Measurements from ENCODE around the gene KHSRP. TPM values are rescaled to one million over a fixed set of nuclear protein-coding genes. Genes with fewer than 3 reads are reported as not detected.
"Not testable (repeated sequence)": the region's sequence is repeated elsewhere in the genome, so short reads cannot be mapped to it uniquely, and the experiment has no call there.

The KHSRP gene
- total and polyA plus RNA-seq, 9 donors, result 46.9 to 256 (median 213) TPM

- 40% methylated on average over 9 of the region's 15 CpGs for WGBS (ENCODE audit: insufficient coverage)
- Histone ChIP-seq H3K27ac (ENCODE audit: low read length) (no peak overlapping the region), H3K27me3 (ENCODE audit: control insufficient read depth, insufficient read depth, low read length) (no peaks in the 10 kb centered on the region), H3K36me3 (ENCODE audit: control insufficient read depth, insufficient read depth, low read length) (peaks cover 42% of the 10 kb centered on the region), H3K4me1 (ENCODE audit: control insufficient read depth, insufficient read depth, low read length) (peaks cover 10% of the 10 kb centered on the region), H3K4me3 (ENCODE audit: low read length) (no peak overlapping the region), H3K9me3 (replicated peaks; ENCODE audit: control insufficient read depth, low read depth, low read length) (no peaks in the 10 kb centered on the region)
- peak; percentile 38 for DNase-seq
These were observed 12.0 kb downstream of the KHSRP start for GRCh38 chr19:6412447-6413091.

GRCh38 chr19:6412061-6412446, 12.6 kb downstream of the KHSRP start:
- no peak overlapping the region for H3K27ac ChIP-seq (ENCODE audit: low read length)

DNA sequence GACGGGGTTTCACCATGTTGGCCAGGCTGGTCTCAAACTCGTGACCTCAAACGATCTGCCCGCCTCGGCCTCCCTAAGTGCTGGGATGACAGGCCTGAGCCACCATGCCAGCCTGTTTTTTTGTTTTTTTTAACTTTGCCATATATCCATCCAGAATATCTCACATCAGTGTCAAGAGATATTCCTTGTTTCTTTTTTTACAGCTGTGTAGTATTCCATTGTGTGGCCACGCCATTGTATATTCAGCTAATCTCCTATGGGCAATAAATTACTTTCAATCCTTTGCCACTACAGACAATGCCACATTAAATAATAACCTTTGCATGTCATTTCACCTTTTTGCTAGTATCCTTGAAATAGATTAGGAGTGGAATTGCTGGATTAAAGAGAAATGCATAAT, 15.3 kb downstream of the KHSRP start:
- WGBS (ENCODE audit: insufficient coverage), result 100% methylated on average over 5 of the region's 6 CpGs
- Histone ChIP-seq H3K4me3 (ENCODE audit: low read length) (no peak overlapping the region), H3K4me1 (ENCODE audit: control insufficient read depth, insufficient read depth, low read length) (peaks cover 10% of the 10 kb centered on the region), H3K27ac (ENCODE audit: low read length) (no peak overlapping the region), H3K27me3 (ENCODE audit: control insufficient read depth, insufficient read depth, low read length) (no peaks in the 10 kb centered on the region), H3K9me3 (replicated peaks; ENCODE audit: control insufficient read depth, low read depth, low read length) (no peaks in the 10 kb centered on the region), H3K36me3 (ENCODE audit: control insufficient read depth, insufficient read depth, low read length) (peaks cover 12% of the 10 kb centered on the region)
- no peak for DNase-seq

More at GRCh38 chr19:6412061-6412446, 12.6 kb downstream of the KHSRP start:
- WGBS (ENCODE audit: insufficient coverage), result 56% methylated on average over 9 of the region's 12 CpGs
- Histone ChIP-seq H3K36me3 (ENCODE audit: control insufficient read depth, insufficient read depth, low read length) (peaks cover 37% of the 10 kb centered on the region), H3K4me3 (ENCODE audit: low read length) (no peak overlapping the region), H3K27me3 (ENCODE audit: control insufficient read depth, insufficient read depth, low read length) (no peaks in the 10 kb centered on the region), H3K9me3 (replicated peaks; ENCODE audit: control insufficient read depth, low read depth, low read length) (no peaks in the 10 kb centered on the region), H3K4me1 (ENCODE audit: control insufficient read depth, insufficient read depth, low read length) (peaks cover 10% of the 10 kb centered on the region)
- DNase-seq, result no peak

- Histone ChIP-seq H3K27me3 (ENCODE audit: control insufficient read depth, insufficient read depth, low read length) (no peaks in the 10 kb centered on the region), H3K4me1 (ENCODE audit: control insufficient read depth, insufficient read depth, low read length) (peaks cover 9% of the 10 kb centered on the region), H3K36me3 (ENCODE audit: control insufficient read depth, insufficient read depth, low read length) (no peaks in the 10 kb centered on the region), H3K27ac (ENCODE audit: low read length) (no peak overlapping the region), H3K4me3 (ENCODE audit: low read length) (no peak overlapping the region), H3K9me3 (replicated peaks; ENCODE audit: control insufficient read depth, low read depth, low read length) (no peaks in the 10 kb centered on the region)
- DNase-seq, result no peak
- no CpG with 5 or more reads among the region's 5 CpGs for WGBS (ENCODE audit: insufficient coverage)
These were observed 18.2 kb downstream of the KHSRP start for GRCh38 chr19:6406401-6406800.

- H3K4me3 ChIP-seq (ENCODE audit: low read length), result no peak overlapping the region
- H3K9me3 ChIP-seq (replicated peaks; ENCODE audit: control insufficient read depth, low read depth, low read length), result no peaks in the 10 kb centered on the region
- peak overlapping the region; percentile 29 for H3K27ac ChIP-seq (ENCODE audit: low read length)
- H3K36me3 ChIP-seq (ENCODE audit: control insufficient read depth, insufficient read depth, low read length), result no peaks in the 10 kb centered on the region
- DNase-seq, result peak; percentile 93
- WGBS (ENCODE audit: insufficient coverage), result 23% methylated on average over 18 of the region's 22 CpGs
- no peaks in the 10 kb centered on the region for H3K27me3 ChIP-seq (ENCODE audit: control insufficient read depth, insufficient read depth, low read length)
- H3K4me1 ChIP-seq (ENCODE audit: control insufficient read depth, insufficient read depth, low read length), result peaks cover 9% of the 10 kb centered on the region
These were observed 21.6 kb downstream of the KHSRP start for GRCh38 chr19:6402837-6403608.

GRCh38 chr19:6402058-6402457, 22.6 kb downstream of the KHSRP start:
- H3K36me3 ChIP-seq (ENCODE audit: control insufficient read depth, insufficient read depth, low read length), result no peaks in the 10 kb centered on the region
- no peak overlapping the region for H3K27ac ChIP-seq (ENCODE audit: low read length)
- peaks cover 9% of the 10 kb centered on the region for H3K4me1 ChIP-seq (ENCODE audit: control insufficient read depth, insufficient read depth, low read length)
- 79% methylated on average over 10 of the region's 10 CpGs for WGBS (ENCODE audit: insufficient coverage)
- no peaks in the 10 kb centered on the region for H3K9me3 ChIP-seq (replicated peaks; ENCODE audit: control insufficient read depth, low read depth, low read length)
- H3K4me3 ChIP-seq (ENCODE audit: low read length), result no peak overlapping the region
- DNase-seq, result no peak
- no peaks in the 10 kb centered on the region for H3K27me3 ChIP-seq (ENCODE audit: control insufficient read depth, insufficient read depth, low read length)

- H3K4me1 ChIP-seq (ENCODE audit: control insufficient read depth, insufficient read depth, low read length); H3K4me3 ChIP-seq (ENCODE audit: low read length); H3K36me3 ChIP-seq (ENCODE audit: control insufficient read depth, insufficient read depth, low read length); H3K27ac ChIP-seq (ENCODE audit: low read length); DNase-seq; H3K9me3 ChIP-seq (replicated peaks; ENCODE audit: control insufficient read depth, low read depth, low read length); H3K27me3 ChIP-seq (ENCODE audit: control insufficient read depth, insufficient read depth, low read length): not testable (repeated sequence)
- 86% methylated on average over 7 of the region's 23 CpGs for WGBS (ENCODE audit: insufficient coverage)
These were observed 24.3 kb downstream of the KHSRP start for GRCh38 chr19:6400062-6400944.

DNA sequence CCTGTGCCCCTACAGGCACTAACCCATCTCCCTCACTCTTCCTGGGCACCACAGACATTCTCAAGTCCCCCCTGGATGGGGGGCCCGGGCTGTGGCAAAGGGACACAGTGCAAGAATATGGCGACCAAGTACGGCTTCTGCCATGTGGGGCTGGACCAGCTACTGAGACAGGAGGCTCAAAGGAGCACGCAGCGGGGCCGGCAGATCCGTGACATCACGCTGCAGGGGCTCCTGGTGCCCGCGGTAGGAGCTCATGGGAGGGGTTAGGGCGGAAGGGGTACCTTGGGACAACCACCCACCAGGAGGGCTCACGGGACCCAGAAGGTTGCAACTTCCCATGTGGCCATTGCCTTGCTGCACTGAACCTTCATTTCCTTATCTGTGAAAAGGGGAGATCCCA, 28.3 kb downstream of the KHSRP start:
- Histone ChIP-seq H3K4me1 (ENCODE audit: control insufficient read depth, insufficient read depth, low read length) (peaks cover 12% of the 10 kb centered on the region), H3K36me3 (ENCODE audit: control insufficient read depth, insufficient read depth, low read length) (peaks cover 4% of the 10 kb centered on the region), H3K4me3 (ENCODE audit: low read length) (no peak overlapping the region), H3K27ac (ENCODE audit: low read length) (no peak overlapping the region), H3K9me3 (replicated peaks; ENCODE audit: control insufficient read depth, low read depth, low read length) (no peaks in the 10 kb centered on the region), H3K27me3 (ENCODE audit: control insufficient read depth, insufficient read depth, low read length) (no peaks in the 10 kb centered on the region)
- 95% methylated on average over 11 of the region's 12 CpGs for WGBS (ENCODE audit: insufficient coverage)
- no peak for DNase-seq

GRCh38 chr19:6394831-6395230, 29.8 kb downstream of the KHSRP start:
- peaks cover 14% of the 10 kb centered on the region for H3K36me3 ChIP-seq (ENCODE audit: control insufficient read depth, insufficient read depth, low read length)
- no peak for DNase-seq
- peaks cover 12% of the 10 kb centered on the region for H3K4me1 ChIP-seq (ENCODE audit: control insufficient read depth, insufficient read depth, low read length)
- no peak overlapping the region for H3K4me3 ChIP-seq (ENCODE audit: low read length)
- no peaks in the 10 kb centered on the region for H3K27me3 ChIP-seq (ENCODE audit: control insufficient read depth, insufficient read depth, low read length)
- no peaks in the 10 kb centered on the region for H3K9me3 ChIP-seq (replicated peaks; ENCODE audit: control insufficient read depth, low read depth, low read length)
- WGBS (ENCODE audit: insufficient coverage), result 100% methylated on average over 2 of the region's 3 CpGs
- no peak overlapping the region for H3K27ac ChIP-seq (ENCODE audit: low read length)

DNA sequence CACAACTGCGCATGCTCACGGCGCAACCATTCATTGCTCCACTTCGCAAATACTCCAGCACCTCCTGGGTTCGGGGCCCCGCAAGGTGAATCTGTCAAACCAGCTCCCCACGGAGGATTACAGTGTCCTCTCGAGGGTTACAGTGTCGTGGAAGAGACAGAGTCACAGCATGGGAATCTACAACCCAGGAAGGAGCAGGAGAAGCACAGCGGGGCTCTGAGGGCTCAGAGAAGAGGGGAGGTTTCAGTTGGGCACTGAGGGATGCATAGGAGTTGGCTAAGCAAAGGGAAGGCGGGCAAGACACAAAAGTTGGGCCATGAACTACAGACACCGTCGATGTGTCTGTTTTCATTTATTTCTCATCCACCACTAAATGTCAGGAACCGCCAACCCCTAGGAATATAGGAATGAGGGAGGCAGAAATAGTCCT, 30.6 kb downstream of the KHSRP start:
- H3K9me3 ChIP-seq (replicated peaks; ENCODE audit: control insufficient read depth, low read depth, low read length), result no peaks in the 10 kb centered on the region
- H3K4me3 ChIP-seq (ENCODE audit: low read length), result peak overlapping the region; percentile 82
- no peaks in the 10 kb centered on the region for H3K27me3 ChIP-seq (ENCODE audit: control insufficient read depth, insufficient read depth, low read length)
- 8% methylated on average over 8 of the region's 14 CpGs for WGBS (ENCODE audit: insufficient coverage)
- peak overlapping the region; percentile 94 for H3K27ac ChIP-seq (ENCODE audit: low read length)
- no peak for DNase-seq
- peaks cover 22% of the 10 kb centered on the region for H3K36me3 ChIP-seq (ENCODE audit: control insufficient read depth, insufficient read depth, low read length)
- H3K4me1 ChIP-seq (ENCODE audit: control insufficient read depth, insufficient read depth, low read length), result peaks cover 12% of the 10 kb centered on the region

All from muscle of leg (tissue), 11 donors.